ENCODE results near the gene ANO5.

DNA sequence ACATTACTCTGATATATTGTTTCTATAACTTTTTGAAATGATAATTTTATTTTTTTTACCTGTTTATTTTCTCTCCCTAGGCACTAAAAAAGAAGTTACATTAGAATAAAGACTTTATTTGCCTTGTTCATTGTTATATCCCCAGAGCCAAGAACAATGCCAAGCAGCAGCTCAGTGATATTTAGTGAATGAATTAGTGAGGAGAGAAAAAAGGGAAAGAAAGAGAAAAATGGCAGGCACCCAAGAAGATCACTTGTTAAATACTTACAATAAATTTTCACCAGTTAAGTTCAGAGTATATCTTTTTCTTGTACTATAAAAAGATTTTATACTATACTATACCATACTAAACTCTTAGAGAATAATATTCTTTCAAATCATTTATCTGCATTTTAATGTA, 13.3 kb upstream of the ANO5 start:
- TF ChIP-seq EHF (CRISPR knock-in tag; IDR thresholded peaks at IDR 0.05) (no peak), RNF2 (IDR thresholded peaks at IDR 0.05; ENCODE audit: borderline replicate concordance, low read depth) (no peak), JUNB (IDR thresholded peaks at IDR 0.05) (no peak), POLR2A (IDR thresholded peaks at IDR 0.05; ENCODE audit: low read length) (no peak), NR3C1 (IDR thresholded peaks at IDR 0.05) (no peak)
- TF ChIP-seq, protein P1, sequence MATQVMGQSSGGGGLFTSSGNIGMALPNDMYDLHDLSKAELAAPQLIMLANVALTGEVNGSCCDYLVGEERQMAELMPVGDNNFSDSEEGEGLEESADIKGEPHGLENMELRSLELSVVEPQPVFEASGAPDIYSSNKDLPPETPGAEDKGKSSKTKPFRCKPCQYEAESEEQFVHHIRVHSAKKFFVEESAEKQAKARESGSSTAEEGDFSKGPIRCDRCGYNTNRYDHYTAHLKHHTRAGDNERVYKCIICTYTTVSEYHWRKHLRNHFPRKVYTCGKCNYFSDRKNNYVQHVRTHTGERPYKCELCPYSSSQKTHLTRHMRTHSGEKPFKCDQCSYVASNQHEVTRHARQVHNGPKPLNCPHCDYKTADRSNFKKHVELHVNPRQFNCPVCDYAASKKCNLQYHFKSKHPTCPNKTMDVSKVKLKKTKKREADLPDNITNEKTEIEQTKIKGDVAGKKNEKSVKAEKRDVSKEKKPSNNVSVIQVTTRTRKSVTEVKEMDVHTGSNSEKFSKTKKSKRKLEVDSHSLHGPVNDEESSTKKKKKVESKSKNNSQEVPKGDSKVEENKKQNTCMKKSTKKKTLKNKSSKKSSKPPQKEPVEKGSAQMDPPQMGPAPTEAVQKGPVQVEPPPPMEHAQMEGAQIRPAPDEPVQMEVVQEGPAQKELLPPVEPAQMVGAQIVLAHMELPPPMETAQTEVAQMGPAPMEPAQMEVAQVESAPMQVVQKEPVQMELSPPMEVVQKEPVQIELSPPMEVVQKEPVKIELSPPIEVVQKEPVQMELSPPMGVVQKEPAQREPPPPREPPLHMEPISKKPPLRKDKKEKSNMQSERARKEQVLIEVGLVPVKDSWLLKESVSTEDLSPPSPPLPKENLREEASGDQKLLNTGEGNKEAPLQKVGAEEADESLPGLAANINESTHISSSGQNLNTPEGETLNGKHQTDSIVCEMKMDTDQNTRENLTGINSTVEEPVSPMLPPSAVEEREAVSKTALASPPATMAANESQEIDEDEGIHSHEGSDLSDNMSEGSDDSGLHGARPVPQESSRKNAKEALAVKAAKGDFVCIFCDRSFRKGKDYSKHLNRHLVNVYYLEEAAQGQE (IDR thresholded peaks at IDR 0.05) = no peak
- TF ChIP-seq, protein P2, sequence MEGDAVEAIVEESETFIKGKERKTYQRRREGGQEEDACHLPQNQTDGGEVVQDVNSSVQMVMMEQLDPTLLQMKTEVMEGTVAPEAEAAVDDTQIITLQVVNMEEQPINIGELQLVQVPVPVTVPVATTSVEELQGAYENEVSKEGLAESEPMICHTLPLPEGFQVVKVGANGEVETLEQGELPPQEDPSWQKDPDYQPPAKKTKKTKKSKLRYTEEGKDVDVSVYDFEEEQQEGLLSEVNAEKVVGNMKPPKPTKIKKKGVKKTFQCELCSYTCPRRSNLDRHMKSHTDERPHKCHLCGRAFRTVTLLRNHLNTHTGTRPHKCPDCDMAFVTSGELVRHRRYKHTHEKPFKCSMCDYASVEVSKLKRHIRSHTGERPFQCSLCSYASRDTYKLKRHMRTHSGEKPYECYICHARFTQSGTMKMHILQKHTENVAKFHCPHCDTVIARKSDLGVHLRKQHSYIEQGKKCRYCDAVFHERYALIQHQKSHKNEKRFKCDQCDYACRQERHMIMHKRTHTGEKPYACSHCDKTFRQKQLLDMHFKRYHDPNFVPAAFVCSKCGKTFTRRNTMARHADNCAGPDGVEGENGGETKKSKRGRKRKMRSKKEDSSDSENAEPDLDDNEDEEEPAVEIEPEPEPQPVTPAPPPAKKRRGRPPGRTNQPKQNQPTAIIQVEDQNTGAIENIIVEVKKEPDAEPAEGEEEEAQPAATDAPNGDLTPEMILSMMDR (IDR thresholded peaks at IDR 0.05) = no peak
